Measurements from ENCODE around the gene TOGARAM2.

GRCh38 chr2:28990445-28990844 lies 9.3 kb downstream of the TOGARAM2 start:
- TF ChIP-seq GATA2 (IDR thresholded peaks at IDR 0.05; ENCODE audit: low read depth, low read length) (no peak), GATA3 (IDR thresholded peaks at IDR 0.05; ENCODE audit: low read depth, low read length) (no peak)
